Mucosa of rectum (tissue), 2 donors: ENCODE data around the gene ERG.

ENCODE experiments used
- H3K27ac ChIP-seq, 2 donors: one replicate each; pipeline ENCODE4 v1.7.0; 2013; ENCODE audit warnings: inconsistent platforms in 2 of 2, low read depth in 2 of 2, low read length in 2 of 2
- H3K27me3 ChIP-seq, 2 donors: one replicate each; pipeline ENCODE4 v1.7.0; 2013; ENCODE audit warnings: low read length in 2 of 2; ENCODE audit not compliant: control insufficient read depth in 2 of 2, insufficient read depth in 2 of 2
- H3K36me3 ChIP-seq, 2 donors: one replicate each; pipeline ENCODE4 v1.7.0; 2013; ENCODE audit warnings: low read length in 2 of 2; ENCODE audit not compliant: control insufficient read depth in 2 of 2, insufficient read depth in 2 of 2
- H3K4me1 ChIP-seq, 2 donors: one replicate each; pipeline ENCODE4 v1.7.0; 2013; ENCODE audit warnings: low read length in 2 of 2, mild to moderate bottlenecking in 1 of 2; ENCODE audit not compliant: control insufficient read depth in 2 of 2, insufficient read depth in 2 of 2
- H3K4me3 ChIP-seq, 2 donors: one replicate each; pipeline ENCODE4 v1.7.0; 2013; ENCODE audit warnings: low read length in 2 of 2
- H3K9ac ChIP-seq, 2 donors: one replicate each; pipeline ENCODE4 v1.7.0; 2013; ENCODE audit warnings: low read length in 2 of 2, low read depth in 1 of 2, mild to moderate bottlenecking in 1 of 2
- H3K9me3 ChIP-seq, 2 donors: one replicate each; pipeline ENCODE4 v1.7.0; 2013; ENCODE audit warnings: low read length in 2 of 2; ENCODE audit not compliant: control insufficient read depth in 2 of 2
- donor health status: healthy.
- donor health status: Normal muscosa, but diverticular disease.

The ERG gene

DNA sequence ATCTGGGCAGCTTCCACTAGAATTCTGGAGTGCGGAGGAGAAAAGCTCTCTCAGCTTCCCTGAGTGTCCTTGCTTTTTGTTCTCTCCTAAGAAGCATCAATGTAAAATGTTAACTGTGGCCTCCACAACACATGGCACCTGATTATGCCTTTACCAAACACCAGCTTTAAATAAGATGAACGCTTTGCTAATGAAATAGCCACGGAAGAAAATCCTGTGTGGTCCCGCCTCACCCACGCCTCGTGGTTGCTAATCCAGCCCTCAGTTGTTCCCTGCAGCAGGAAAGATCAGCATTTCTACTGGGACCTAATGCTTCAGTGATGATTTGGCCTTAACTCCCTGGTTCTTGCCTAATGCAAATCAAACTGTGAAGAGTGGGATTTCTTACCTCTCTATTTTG, 1.8 kb upstream of the ERG start:
- Histone ChIP-seq H3K36me3 (no peaks in the 10 kb centered on the region), H3K27me3 (no peaks in the 10 kb centered on the region), H3K9ac (no peak overlapping the region), H3K4me1 (no peaks in the 10 kb centered on the region), H3K4me3 (no peak overlapping the region), H3K27ac (no peak overlapping the region), H3K9me3 (no peaks in the 10 kb centered on the region)

- H3K4me3 ChIP-seq, result no peak overlapping the region
- no peaks in the 10 kb centered on the region for H3K27me3 ChIP-seq
- H3K9ac ChIP-seq, result no peak overlapping the region
- H3K9me3 ChIP-seq, result no peaks in the 10 kb centered on the region
- H3K27ac ChIP-seq, result no peak overlapping the region
- H3K36me3 ChIP-seq, result no peaks in the 10 kb centered on the region
- no peaks in the 10 kb centered on the region for H3K4me1 ChIP-seq
These were observed 1.0 kb upstream of the ERG start for GRCh38 chr21:38499296-38499695.

DNA sequence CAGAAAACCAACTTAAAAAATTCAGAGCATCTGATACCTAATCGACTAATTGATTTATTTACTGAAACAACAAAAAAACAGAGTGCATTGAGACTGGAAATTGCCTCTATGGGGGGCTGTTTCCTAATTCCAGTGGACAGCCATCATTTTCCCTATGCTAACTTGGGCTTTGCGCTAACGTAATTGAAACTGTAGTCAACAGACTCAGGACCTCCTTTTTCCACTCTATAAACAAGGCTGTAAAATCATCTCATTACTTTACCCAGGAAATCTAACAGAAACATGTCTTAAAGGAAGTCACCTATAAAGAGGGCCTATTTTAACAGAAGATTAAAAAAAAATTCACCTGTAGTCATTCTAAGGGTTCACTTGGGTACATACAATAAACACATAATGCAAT, 2.1 kb downstream of the ERG start:
- Histone ChIP-seq H3K27me3 (peaks cover 0 to 2% of the 10 kb centered on the region in 2 donors), H3K27ac (peak overlapping the region in 1 of 2 donors; percentile 13), H3K4me1 (no peaks in the 10 kb centered on the region), H3K36me3 (no peaks in the 10 kb centered on the region), H3K9me3 (no peaks in the 10 kb centered on the region), H3K9ac (no peak overlapping the region), H3K4me3 (peak overlapping the region in 1 of 2 donors; percentile 53)

DNA sequence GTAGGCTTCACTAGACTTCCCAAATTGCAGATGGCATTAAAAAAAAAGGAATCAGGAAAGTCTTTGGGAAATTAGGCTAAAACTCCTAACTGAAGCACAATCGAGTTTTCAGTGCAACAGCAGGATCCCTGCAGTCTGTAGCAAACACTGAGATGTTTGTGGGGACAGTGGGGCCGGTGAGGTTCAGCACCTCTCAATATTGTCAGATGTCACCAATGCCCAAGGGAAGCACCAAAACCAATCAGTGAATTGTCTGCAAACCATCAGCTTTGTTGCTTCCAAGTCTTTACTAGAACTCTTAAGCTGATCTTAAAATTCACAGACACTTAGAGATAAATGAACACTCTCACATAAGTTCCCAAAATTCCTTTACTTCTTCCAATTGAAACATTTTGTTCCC, 2.6 kb downstream of the ERG start:
- Histone ChIP-seq H3K27me3 (peaks cover 0 to 2% of the 10 kb centered on the region in 2 donors), H3K9me3 (no peaks in the 10 kb centered on the region), H3K27ac (peak overlapping the region; percentile 2 to 13), H3K4me1 (no peaks in the 10 kb centered on the region), H3K4me3 (no peak overlapping the region), H3K36me3 (no peaks in the 10 kb centered on the region), H3K9ac (no peak overlapping the region)

GRCh38 chr21:38495242-38495641, 3.0 kb downstream of the ERG start:
- H3K9ac ChIP-seq, result no peak overlapping the region
- H3K27ac ChIP-seq, result peak overlapping the region in 1 of 2 donors; percentile 13

DNA sequence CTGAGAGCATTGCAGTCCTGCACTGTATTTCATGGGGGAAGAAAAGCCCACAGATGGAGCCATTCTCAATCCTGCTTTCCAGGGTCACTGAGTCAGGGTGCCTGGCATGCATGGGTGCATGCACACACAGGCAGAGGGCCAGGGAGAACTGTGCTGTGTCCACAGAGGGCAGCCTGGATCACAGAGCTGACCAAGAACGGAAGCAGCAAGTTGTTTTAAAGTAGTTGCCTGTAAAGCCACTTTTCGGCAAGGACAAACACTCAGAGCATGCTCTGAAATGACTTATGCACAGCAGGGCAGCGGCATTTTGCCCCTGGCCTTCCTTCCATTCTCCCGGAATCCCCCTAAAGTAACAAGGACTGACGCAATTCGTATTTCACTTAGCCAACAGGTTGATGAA, 3.6 kb downstream of the ERG start:
- Histone ChIP-seq H3K27ac (no peak overlapping the region), H3K9me3 (no peaks in the 10 kb centered on the region)

More at GRCh38 chr21:38495242-38495641, 3.0 kb downstream of the ERG start:
- Histone ChIP-seq H3K27me3 (peaks cover 0 to 2% of the 10 kb centered on the region in 2 donors), H3K4me3 (no peak overlapping the region), H3K4me1 (no peaks in the 10 kb centered on the region), H3K36me3 (no peaks in the 10 kb centered on the region), H3K9me3 (no peaks in the 10 kb centered on the region)

DNA sequence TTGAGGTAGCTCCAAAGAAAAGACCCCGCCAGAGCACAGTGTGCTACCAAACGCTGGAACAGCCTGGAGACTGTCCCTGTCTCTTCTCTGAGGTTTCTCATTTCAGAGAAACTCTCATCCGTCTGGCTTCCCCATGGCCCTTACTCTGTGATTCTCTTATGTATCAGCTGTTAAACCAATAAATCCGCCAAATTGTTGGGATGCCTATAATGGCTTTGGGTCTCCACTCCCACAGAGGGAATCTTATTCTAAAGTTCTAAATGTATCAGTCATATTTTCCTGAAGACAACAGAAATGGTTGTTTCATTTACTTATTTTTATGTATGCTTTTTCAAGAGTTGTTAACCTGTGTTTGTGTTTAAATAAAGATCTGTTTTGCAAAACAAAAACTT, 4.0 kb downstream of the ERG start:
- no peaks in the 10 kb centered on the region for H3K36me3 ChIP-seq
- H3K4me3 ChIP-seq, result no peak overlapping the region
- H3K27ac ChIP-seq, result no peak overlapping the region
- peaks cover 0 to 2% of the 10 kb centered on the region in 2 donors for H3K27me3 ChIP-seq
- H3K4me1 ChIP-seq, result peaks cover 3 to 6% of the 10 kb centered on the region in 2 donors
- no peak overlapping the region for H3K9ac ChIP-seq
- H3K9me3 ChIP-seq, result no peaks in the 10 kb centered on the region

More for the DNA sequence above, 3.6 kb downstream of the ERG start:
- H3K27me3 ChIP-seq, result peaks cover 0 to 2% of the 10 kb centered on the region in 2 donors
- H3K4me1 ChIP-seq, result peaks cover 1 to 2% of the 10 kb centered on the region in 2 donors
- H3K9ac ChIP-seq, result no peak overlapping the region
- H3K4me3 ChIP-seq, result no peak overlapping the region
- no peaks in the 10 kb centered on the region for H3K36me3 ChIP-seq

- Histone ChIP-seq H3K27ac (peak overlapping the region; percentile 26 to 41), H3K4me3 (no peak overlapping the region), H3K27me3 (peaks cover 0 to 2% of the 10 kb centered on the region in 2 donors), H3K36me3 (no peaks in the 10 kb centered on the region), H3K9me3 (no peaks in the 10 kb centered on the region), H3K4me1 (peaks cover 7 to 12% of the 10 kb centered on the region in 2 donors), H3K9ac (no peak overlapping the region)
These were observed 4.6 kb downstream of the ERG start for GRCh38 chr21:38493549-38494250.

DNA sequence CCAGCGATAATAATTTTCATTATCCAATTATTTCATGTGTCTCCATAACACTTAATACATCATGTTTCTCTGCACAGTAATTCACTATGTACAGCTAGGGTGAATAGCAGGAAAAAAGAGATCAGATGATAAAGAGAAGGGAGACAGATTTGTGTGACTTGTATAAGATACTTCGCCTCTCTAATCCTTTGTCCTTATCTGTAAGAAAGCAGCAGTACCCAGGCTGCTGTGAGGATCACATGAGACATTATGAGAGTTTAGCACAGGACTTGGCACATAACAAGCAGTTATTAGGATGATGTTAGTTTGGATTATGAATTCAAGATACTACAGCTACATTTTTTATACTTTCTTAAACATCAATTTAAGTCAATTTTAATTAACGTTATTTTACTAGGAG, 6.3 kb downstream of the ERG start:
- Histone ChIP-seq H3K27me3 (peaks cover 0 to 2% of the 10 kb centered on the region in 2 donors), H3K4me1 (peaks cover 14 to 21% of the 10 kb centered on the region in 2 donors), H3K36me3 (no peaks in the 10 kb centered on the region), H3K27ac (no peak overlapping the region), H3K9ac (no peak overlapping the region), H3K9me3 (no peaks in the 10 kb centered on the region), H3K4me3 (no peak overlapping the region)

DNA sequence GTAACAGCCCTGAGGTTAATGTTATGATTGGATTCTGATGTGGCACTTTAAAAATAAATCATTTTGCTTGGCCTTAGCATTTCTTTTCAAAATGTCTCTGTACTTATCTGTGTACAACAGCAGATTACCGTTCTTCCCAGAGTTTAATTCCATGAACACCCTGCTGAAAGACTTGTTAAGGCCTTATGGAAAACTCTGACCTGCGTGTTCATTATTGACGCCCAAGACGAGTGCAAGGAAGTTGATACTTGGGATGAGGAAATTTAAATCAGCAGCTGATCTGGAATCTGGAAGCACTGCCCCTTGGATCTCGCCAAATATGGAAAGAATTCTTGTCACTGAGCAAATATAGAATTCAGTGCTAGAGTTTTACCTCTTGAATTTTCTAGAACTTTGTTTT, 6.7 kb downstream of the ERG start:
- Histone ChIP-seq H3K36me3 (no peaks in the 10 kb centered on the region), H3K4me3 (no peak overlapping the region), H3K9me3 (no peaks in the 10 kb centered on the region), H3K4me1 (peaks cover 14 to 21% of the 10 kb centered on the region in 2 donors), H3K27me3 (peaks cover 0 to 2% of the 10 kb centered on the region in 2 donors), H3K27ac (no peak overlapping the region), H3K9ac (no peak overlapping the region)
